GM12878 (cell line): Measurements from ENCODE around the gene AMZ2.

Source experiments
- CTCF ChIP-seq, 3 experiments: IDR thresholded peaks in 2 of 3; conservative IDR thresholded peaks in 1 of 3; 2 replicates each; pipeline ENCODE4 v1.5.1; 2011; ENCODE audit warnings: low read depth in 3 of 3, low read length in 3 of 3, mild to moderate bottlenecking in 3 of 3, control low read depth in 2 of 3, moderate library complexity in 2 of 3, inconsistent platforms in 1 of 3, mixed read lengths in 1 of 3; ENCODE audit not compliant: control insufficient read depth in 2 of 3, insufficient read depth in 1 of 3; ENCODE audit errors: extremely low read depth in 1 of 3
- POLR2A ChIP-seq: IDR thresholded peaks from 2 replicates; pipeline ENCODE4 v1.6.1; 2011; ENCODE audit warnings: low read depth, mild to moderate bottlenecking, low read length

GRCh38 chr17:68248891-68249290 is 1.0 kb downstream of the AMZ2 start:
- TF ChIP-seq CTCF (IDR thresholded peaks at IDR 0.05 in 2 of 3, conservative IDR thresholded peaks at IDR 0.05 in 1 of 3; ENCODE audit: control insufficient read depth in 2 of 3, extremely low read depth in 1 of 3, insufficient read depth in 1 of 3, low read depth in 3 of 3, low read length in 3 of 3) (no peak), POLR2A (no peak)
